K562 (cell line): Measurements from ENCODE around the gene RANBP3. TPM values are rescaled to one million over a fixed set of nuclear protein-coding genes. Genes with fewer than 3 reads are reported as not detected.

Experiments used
- CC2D1A ChIP-seq: fragments of 450-650 bp; IDR thresholded peaks from 2 replicates; pipeline ENCODE4 v1.6.1; 2017; ENCODE audit warnings: mild to moderate bottlenecking
- CEBPB ChIP-seq: fragments of 450-650 bp; IDR thresholded peaks from 2 replicates; pipeline ENCODE4 v1.6.1; 2016; ENCODE audit warnings: missing genetic modification characterization, missing compliant biosample characterization
- CREB1 ChIP-seq, 2 experiments: sonication (generic) in 1 of 2; formaldehyde crosslinking in 1 of 2; IDR thresholded peaks; 2 replicates each; pipeline versions ENCODE4 v1.6.1 to v1.8.0; 2012 to 2022; ENCODE audit warnings: inconsistent platforms in 1 of 2, mild to moderate bottlenecking in 1 of 2, missing genetic modification reagents in 1 of 2, moderate library complexity in 1 of 2
- FUS ChIP-seq: fragments of 200-400 bp; formaldehyde crosslinking; optimal IDR thresholded peaks from 2 replicates; pipeline ENCODE3; 2017; ENCODE audit warnings: low read depth, low read length
- GABPB1 ChIP-seq: sonication (generic); formaldehyde crosslinking; IDR thresholded peaks from 2 replicates; pipeline ENCODE4 v1.8.0; 2022; ENCODE audit warnings: mild to moderate bottlenecking, missing genetic modification reagents
- KLF16 ChIP-seq: IDR thresholded peaks from 2 replicates; pipeline ENCODE4 v1.6.1; 2016; ENCODE audit warnings: antibody characterized with exemption
- MBD2 ChIP-seq: sonication (generic); IDR thresholded peaks from 2 replicates; pipeline ENCODE4 v1.6.1; 2016; ENCODE audit warnings: low read depth, borderline replicate concordance
- POLR2AphosphoS5 ChIP-seq: IDR thresholded peaks from 2 replicates; pipeline ENCODE4 v1.6.1; 2011; ENCODE audit warnings: mild to moderate bottlenecking, low read depth, low read length, moderate library complexity; ENCODE audit not compliant: control insufficient read depth, insufficient read depth
- SMARCA4 ChIP-seq: fragments of 450-650 bp; IDR thresholded peaks from 2 replicates; pipeline ENCODE4 v1.6.1; 2016
- SMARCE1 ChIP-seq: fragments of 450-650 bp; IDR thresholded peaks from 2 replicates; pipeline ENCODE4 v1.7.1; 2016; ENCODE audit warnings: mild to moderate bottlenecking
- TEAD1 ChIP-seq, 2 experiments: fragments of 450-650 bp in 1 of 2; sonication (generic) in 1 of 2; formaldehyde crosslinking; IDR thresholded peaks; 2 replicates each; pipeline versions ENCODE4 v1.4.0 to v1.8.0; 2020 to 2022; ENCODE audit warnings: mild to moderate bottlenecking in 2 of 2, missing genetic modification reagents in 1 of 2
- TRIM24 ChIP-seq, 2 experiments: fragments of 450-650 bp; IDR thresholded peaks; 2 replicates each; pipeline ENCODE4 v1.6.1; 2016
- ZNF175 ChIP-seq: fragments of 200-800 bp; sonication (Bioruptor generic); IDR thresholded peaks from 2 replicates; pipeline ENCODE4 v1.6.1; 2016; ENCODE audit warnings: low read depth, mild to moderate bottlenecking, missing genetic modification characterization, missing compliant biosample characterization
- ZNF408 ChIP-seq: fragments of 250-450 bp; sonication (Bioruptor Pico); IDR thresholded peaks from 2 replicates; pipeline ENCODE4 v1.4.0; 2020; ENCODE audit warnings: low read depth, mild to moderate bottlenecking, moderate library complexity
- polyA plus RNA-seq, 8 experiments: library from polyadenylated mRNA; depleted of rRNA in 4 of 8; stranded (reverse) in 5 of 8; unstranded in 3 of 8; fragments of >200 nt; fragmentation: Nextera tagmentation in 2 of 8; fragmentation: Illumina TruSeq in 1 of 8; extraction: Ambion mirVana in 2 of 8; extraction: Trizol in 1 of 8; gene quantifications; 2 replicates each; pipeline versions ENCODE4 v1.2.1 to v1.2.3, GENCODE V29; 2011 to 2014; ENCODE audit warnings: inconsistent platforms in 1 of 8, missing spikeins in 1 of 8
- total RNA-seq, 7 experiments: library from RNA; depleted of rRNA in 6 of 7; stranded (reverse); fragments of >200 nt in 6 of 7; fragmentation: Illumina TruSeq in 2 of 7; extraction: Trizol in 2 of 7; gene quantifications; 2 replicates each; pipeline versions ENCODE4 v1.2.1 to v1.2.3, GENCODE V29; 2011 to 2021; ENCODE audit warnings: low replicate concordance in 1 of 7
- TF ChIP-seq, protein P1 (sequence below): sonication (generic); formaldehyde crosslinking; IDR thresholded peaks from 2 replicates; pipeline ENCODE4 v1.9.0; 2022; ENCODE audit warnings: mild to moderate bottlenecking, missing genetic modification reagents
- TF ChIP-seq, protein P2 (sequence below), 3 experiments: fragments of 200-800 bp in 1 of 3; fragments of 250-450 bp in 1 of 3; fragments of 450-650 bp in 1 of 3; sonication (Bioruptor Pico) in 1 of 3; sonication (Bioruptor generic) in 1 of 3; formaldehyde crosslinking in 1 of 3; IDR thresholded peaks; 2 replicates each; pipeline versions ENCODE4 v1.6.1 to v1.8.0; 2016 to 2022; ENCODE audit warnings: mild to moderate bottlenecking in 2 of 3, missing genetic modification characterization in 2 of 3, missing compliant biosample characterization in 1 of 3, moderate library complexity in 1 of 3
- TF ChIP-seq, protein P3 (sequence below), 2 experiments: IDR thresholded peaks; 2 replicates each; pipeline ENCODE4 v1.6.1; 2011; ENCODE audit warnings: borderline replicate concordance in 1 of 2, control low read depth in 1 of 2, low read depth in 1 of 2, low read length in 1 of 2, mild to moderate bottlenecking in 1 of 2, mixed read lengths in 1 of 2, moderate library complexity in 1 of 2; ENCODE audit not compliant: insufficient read depth in 1 of 2, insufficient read length in 1 of 2, poor library complexity in 1 of 2, severe bottlenecking in 1 of 2; ENCODE audit errors: extremely low read depth in 1 of 2
- TF ChIP-seq, protein P4 (sequence below): fragments of 450-650 bp; IDR thresholded peaks from 2 replicates; pipeline ENCODE4 v1.6.1; 2016; ENCODE audit warnings: borderline replicate concordance
- TF ChIP-seq, protein P5 (sequence below): fragments of 250-450 bp; sonication (Bioruptor Pico); IDR thresholded peaks from 2 replicates; pipeline ENCODE4 v1.8.0; 2021; ENCODE audit warnings: borderline replicate concordance, mild to moderate bottlenecking, moderate library complexity; ENCODE audit not compliant: poor library complexity, severe bottlenecking

RANBP3 gene
- total and polyA plus RNA-seq, 9 of the 15 experiments (the other 6 are each of a cell fraction or from before 2014, with no cell fraction given) = 0.90 to 95.1 (median 63.2) TPM

DNA sequence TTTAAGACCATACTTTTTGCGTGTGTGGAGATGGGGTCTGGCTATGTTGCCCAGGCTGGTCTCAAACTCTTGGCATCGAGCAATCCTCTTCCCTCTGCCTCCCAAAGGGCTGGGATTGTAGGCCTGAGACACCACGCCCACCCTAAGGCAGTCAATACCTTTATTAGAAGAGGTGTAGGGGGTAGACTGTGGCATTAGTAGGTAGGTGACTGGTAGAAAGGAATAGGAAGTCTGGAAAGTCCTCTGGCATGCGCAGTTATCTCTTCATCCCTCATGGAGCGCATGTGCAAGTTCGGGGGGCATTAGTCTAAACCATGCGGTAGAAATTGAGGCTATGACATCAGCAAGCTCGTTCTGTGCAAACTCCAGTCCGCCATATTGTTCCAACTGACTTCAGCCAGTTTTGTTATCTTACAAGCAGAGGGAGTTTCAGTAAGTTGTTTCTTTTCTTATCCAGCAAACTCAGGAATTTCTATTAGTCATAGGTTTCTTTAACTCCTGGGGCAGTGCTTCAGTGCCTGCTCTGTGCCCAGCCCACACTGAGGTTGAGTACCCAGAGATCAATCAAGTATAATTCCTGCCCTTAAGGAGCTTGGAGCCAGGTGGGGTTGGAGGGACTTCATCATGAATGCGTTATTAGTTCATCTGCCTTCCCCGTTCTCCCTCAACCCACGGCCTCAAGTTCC, 7.3 kb upstream of the RANBP3 start (continued):
- TF ChIP-seq CREB1 (IDR thresholded peaks at IDR 0.05) (peak; percentile 65), CREB1 (CRISPR knock-in tag; IDR thresholded peaks at IDR 0.05) (peak; percentile 51; the same call in 1 of the 2 replicates), KLF16 (peak; percentile 68; the same call in 1 of the 2 replicates), FUS (no peak), TRIM24 (IDR thresholded peaks at IDR 0.05) (peak in 1 of 2 experiments; percentile 47; a peak in 1 of 4 replicates), ZNF408 (CRISPR knock-in tag) (no peak), TEAD1 (CRISPR knock-in tag; IDR thresholded peaks at IDR 0.05) (peak; percentile 27 to 86; a peak in 3 of 4 replicates), SMARCE1 (peak; percentile 56; the same call in 1 of the 2 replicates), MBD2 (no peak), GABPB1 (CRISPR knock-in tag) (peak; percentile 53), CC2D1A (no peak), CEBPB (tag) (no peak), ZNF175 (peak; percentile 82), POLR2AphosphoS5 (0 out of 2 replicates have a peak, but pooled peaks have one; percentile 24), SMARCA4 (peak; percentile 80)
- TF ChIP-seq, protein P1, sequence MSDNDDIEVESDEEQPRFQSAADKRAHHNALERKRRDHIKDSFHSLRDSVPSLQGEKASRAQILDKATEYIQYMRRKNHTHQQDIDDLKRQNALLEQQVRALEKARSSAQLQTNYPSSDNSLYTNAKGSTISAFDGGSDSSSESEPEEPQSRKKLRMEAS = peak; percentile 81
- TF ChIP-seq, protein P2, sequence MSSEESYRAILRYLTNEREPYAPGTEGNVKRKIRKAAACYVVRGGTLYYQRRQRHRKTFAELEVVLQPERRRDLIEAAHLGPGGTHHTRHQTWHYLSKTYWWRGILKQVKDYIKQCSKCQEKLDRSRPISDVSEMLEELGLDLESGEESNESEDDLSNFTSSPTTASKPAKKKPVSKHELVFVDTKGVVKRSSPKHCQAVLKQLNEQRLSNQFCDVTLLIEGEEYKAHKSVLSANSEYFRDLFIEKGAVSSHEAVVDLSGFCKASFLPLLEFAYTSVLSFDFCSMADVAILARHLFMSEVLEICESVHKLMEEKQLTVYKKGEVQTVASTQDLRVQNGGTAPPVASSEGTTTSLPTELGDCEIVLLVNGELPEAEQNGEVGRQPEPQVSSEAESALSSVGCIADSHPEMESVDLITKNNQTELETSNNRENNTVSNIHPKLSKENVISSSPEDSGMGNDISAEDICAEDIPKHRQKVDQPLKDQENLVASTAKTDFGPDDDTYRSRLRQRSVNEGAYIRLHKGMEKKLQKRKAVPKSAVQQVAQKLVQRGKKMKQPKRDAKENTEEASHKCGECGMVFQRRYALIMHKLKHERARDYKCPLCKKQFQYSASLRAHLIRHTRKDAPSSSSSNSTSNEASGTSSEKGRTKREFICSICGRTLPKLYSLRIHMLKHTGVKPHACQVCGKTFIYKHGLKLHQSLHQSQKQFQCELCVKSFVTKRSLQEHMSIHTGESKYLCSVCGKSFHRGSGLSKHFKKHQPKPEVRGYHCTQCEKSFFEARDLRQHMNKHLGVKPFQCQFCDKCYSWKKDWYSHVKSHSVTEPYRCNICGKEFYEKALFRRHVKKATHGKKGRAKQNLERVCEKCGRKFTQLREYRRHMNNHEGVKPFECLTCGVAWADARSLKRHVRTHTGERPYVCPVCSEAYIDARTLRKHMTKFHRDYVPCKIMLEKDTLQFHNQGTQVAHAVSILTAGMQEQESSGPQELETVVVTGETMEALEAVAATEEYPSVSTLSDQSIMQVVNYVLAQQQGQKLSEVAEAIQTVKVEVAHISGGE (CRISPR knock-in tag; IDR thresholded peaks at IDR 0.05) = peak in 1 of 3 experiments; percentile 21; a peak in 1 of 6 replicates
- TF ChIP-seq, protein P3, sequence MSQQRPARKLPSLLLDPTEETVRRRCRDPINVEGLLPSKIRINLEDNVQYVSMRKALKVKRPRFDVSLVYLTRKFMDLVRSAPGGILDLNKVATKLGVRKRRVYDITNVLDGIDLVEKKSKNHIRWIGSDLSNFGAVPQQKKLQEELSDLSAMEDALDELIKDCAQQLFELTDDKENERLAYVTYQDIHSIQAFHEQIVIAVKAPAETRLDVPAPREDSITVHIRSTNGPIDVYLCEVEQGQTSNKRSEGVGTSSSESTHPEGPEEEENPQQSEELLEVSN (IDR thresholded peaks at IDR 0.05; ENCODE audit: borderline replicate concordance in 1 of 2, extremely low read depth in 1 of 2, insufficient read depth in 1 of 2, insufficient read length in 1 of 2, low read depth in 1 of 2, low read length in 1 of 2, poor library complexity in 1 of 2, severe bottlenecking in 1 of 2) = peak in 1 of 2 experiments; percentile 72
- TF ChIP-seq, protein P4, sequence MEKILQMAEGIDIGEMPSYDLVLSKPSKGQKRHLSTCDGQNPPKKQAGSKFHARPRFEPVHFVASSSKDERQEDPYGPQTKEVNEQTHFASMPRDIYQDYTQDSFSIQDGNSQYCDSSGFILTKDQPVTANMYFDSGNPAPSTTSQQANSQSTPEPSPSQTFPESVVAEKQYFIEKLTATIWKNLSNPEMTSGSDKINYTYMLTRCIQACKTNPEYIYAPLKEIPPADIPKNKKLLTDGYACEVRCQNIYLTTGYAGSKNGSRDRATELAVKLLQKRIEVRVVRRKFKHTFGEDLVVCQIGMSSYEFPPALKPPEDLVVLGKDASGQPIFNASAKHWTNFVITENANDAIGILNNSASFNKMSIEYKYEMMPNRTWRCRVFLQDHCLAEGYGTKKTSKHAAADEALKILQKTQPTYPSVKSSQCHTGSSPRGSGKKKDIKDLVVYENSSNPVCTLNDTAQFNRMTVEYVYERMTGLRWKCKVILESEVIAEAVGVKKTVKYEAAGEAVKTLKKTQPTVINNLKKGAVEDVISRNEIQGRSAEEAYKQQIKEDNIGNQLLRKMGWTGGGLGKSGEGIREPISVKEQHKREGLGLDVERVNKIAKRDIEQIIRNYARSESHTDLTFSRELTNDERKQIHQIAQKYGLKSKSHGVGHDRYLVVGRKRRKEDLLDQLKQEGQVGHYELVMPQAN = no peak
- TF ChIP-seq, protein P5, sequence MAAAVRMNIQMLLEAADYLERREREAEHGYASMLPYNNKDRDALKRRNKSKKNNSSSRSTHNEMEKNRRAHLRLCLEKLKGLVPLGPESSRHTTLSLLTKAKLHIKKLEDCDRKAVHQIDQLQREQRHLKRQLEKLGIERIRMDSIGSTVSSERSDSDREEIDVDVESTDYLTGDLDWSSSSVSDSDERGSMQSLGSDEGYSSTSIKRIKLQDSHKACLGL (CRISPR knock-in tag) = no peak
